Measurements from ENCODE around the gene CX3CR1.

Gene CX3CR1

GRCh38 chr3:39251576-39251975, 28.3 kb downstream of the CX3CR1 start:
- ChIA-PET CTCF (no interaction called here), POLR2A (ENCODE audit: low non-redundant PET) (no interaction called here)
- TF ChIP-seq CTCF (conservative IDR thresholded peaks at IDR 0.05; ENCODE audit: low read depth): no peak
- no peak overlapping the region for H3K27ac ChIP-seq
- DNase-seq (ENCODE audit: low spot score): no peak

DNA sequence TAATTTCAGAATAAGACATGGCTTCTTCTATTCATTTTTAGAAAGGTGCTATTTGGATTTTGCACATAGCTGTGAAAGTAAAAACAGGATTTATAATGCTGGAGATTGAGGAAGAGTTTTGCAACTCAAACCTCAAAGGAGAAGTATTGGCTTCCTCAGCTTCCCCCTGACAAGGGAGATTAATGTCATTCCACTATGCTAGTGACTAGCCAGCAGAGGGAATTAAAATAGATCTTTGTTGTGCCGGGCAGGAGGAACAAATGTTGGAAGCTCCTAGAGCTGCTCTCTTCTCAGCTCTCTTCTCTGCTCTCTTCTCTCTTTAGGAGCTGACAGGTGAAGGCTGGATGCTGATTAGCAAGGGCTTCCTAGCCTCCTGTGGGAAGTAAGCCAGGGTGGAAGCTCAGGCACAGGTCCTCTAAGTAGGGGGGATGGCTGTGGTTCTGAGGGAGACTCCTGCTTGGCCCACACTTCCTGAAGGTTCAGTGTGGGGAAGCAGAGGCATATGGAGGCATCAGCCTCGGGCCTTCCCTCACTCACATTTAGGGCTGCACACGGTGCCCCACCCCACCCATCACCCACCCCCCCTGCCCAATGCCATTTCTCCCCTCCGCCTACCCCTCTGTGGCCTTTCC, 29.6 kb downstream of the CX3CR1 start:
- TF ChIP-seq CTCF (conservative IDR thresholded peaks at IDR 0.05; ENCODE audit: low read depth): no peak
- H3K27ac ChIP-seq: no peak overlapping the region

GRCh38 chr3:39249453-39250115, 30.3 kb downstream of the CX3CR1 start:
- no peak for TF ChIP-seq CTCF (conservative IDR thresholded peaks at IDR 0.05; ENCODE audit: low read depth)
- no peak for DNase-seq (ENCODE audit: low spot score)
- CTCF ChIA-PET: no interaction called here
- POLR2A ChIA-PET (ENCODE audit: low non-redundant PET): no interaction called here
- no peak overlapping the region for H3K27ac ChIP-seq

More for the DNA sequence above, 29.6 kb downstream of the CX3CR1 start:
- ChIA-PET CTCF (no interaction called here), POLR2A (ENCODE audit: low non-redundant PET) (no interaction called here)
- DNase-seq (ENCODE audit: low spot score): no peak

- no peak overlapping the region for H3K27ac ChIP-seq
- CTCF ChIA-PET: no interaction called here
- no peak for TF ChIP-seq CTCF (conservative IDR thresholded peaks at IDR 0.05; ENCODE audit: low read depth)
- POLR2A ChIA-PET (ENCODE audit: low non-redundant PET): no interaction called here
- DNase-seq (ENCODE audit: low spot score): no peak
Measured at GRCh38 chr3:39241561-39241960, 38.3 kb downstream of the CX3CR1 start.

- POLR2A ChIA-PET (ENCODE audit: low non-redundant PET): no interaction called here
- TF ChIP-seq CTCF (conservative IDR thresholded peaks at IDR 0.05; ENCODE audit: low read depth): no peak
- CTCF ChIA-PET: interaction anchor here (0.7 kb wide), 1 partner anchor 325 kb away, joined by 3 read pairs; no protein-coding TSS in a partner anchor
Measured at GRCh38 chr3:39237027-39237426, 42.8 kb downstream of the CX3CR1 start.

DNA sequence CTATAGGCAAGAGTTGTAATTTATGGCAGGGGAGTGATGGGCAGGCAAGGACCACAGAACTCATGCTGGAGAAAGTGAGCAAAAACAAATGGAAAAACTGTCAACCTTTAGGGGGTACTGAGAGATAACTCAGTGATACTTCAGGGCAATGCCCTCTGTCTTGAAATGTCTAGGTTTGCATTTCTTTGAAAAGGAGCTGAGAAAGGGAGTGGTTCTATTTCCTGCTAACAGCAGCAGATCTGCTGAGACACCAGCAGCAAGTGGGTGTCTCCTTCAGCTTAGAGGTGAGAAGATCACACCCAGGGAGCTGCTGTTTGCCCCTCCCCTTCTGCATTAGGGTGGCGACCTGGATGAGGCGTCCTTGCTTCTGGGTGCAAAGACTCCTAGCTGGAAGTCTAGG, 45.2 kb downstream of the CX3CR1 start:
- ChIA-PET CTCF (no interaction called here), POLR2A (ENCODE audit: low non-redundant PET) (no interaction called here)
- no peak overlapping the region for H3K27ac ChIP-seq
- no peak for TF ChIP-seq CTCF (conservative IDR thresholded peaks at IDR 0.05; ENCODE audit: low read depth)
- no peak for DNase-seq (ENCODE audit: low spot score)

More at GRCh38 chr3:39237027-39237426, 42.8 kb downstream of the CX3CR1 start:
- H3K27ac ChIP-seq: no peak overlapping the region
- no peak for DNase-seq (ENCODE audit: low spot score)
